GM21528 (cell line): ENCODE data around the gene RAB1B.
"Not testable (repeated sequence)": the region's sequence is repeated elsewhere in the genome, so short reads cannot be mapped to it uniquely, and the experiment has no call there.

Source experiments
- ATAC-seq: cut with Tn5 transposase; IDR thresholded peaks from one replicate; pipeline ENCODE4 v1.9.1; 2021; ENCODE audit warnings: mild to moderate bottlenecking, moderate library complexity; ENCODE audit not compliant: unreplicated experiment, low FRiP score

Gene RAB1B

DNA sequence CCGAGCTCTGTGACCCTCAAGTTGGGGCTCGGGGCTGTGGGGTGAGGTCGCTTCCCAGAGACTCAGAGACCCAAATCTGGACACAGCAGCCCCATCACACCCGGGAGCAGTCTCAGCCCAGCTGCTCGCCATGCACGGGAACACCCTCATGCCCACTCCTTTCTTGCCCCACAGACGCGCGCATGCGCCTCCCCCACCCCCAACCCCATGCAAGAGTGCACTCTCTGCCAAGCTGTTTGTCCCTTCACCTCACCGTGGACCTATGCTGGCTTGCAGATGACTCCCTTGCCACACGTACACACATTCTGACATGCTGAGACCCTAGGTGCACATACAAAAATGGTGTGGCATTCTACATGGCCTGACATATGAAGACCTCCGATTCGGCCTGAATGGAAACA, 48.9 kb downstream of the RAB1B start:
- no peak for ATAC-seq

DNA sequence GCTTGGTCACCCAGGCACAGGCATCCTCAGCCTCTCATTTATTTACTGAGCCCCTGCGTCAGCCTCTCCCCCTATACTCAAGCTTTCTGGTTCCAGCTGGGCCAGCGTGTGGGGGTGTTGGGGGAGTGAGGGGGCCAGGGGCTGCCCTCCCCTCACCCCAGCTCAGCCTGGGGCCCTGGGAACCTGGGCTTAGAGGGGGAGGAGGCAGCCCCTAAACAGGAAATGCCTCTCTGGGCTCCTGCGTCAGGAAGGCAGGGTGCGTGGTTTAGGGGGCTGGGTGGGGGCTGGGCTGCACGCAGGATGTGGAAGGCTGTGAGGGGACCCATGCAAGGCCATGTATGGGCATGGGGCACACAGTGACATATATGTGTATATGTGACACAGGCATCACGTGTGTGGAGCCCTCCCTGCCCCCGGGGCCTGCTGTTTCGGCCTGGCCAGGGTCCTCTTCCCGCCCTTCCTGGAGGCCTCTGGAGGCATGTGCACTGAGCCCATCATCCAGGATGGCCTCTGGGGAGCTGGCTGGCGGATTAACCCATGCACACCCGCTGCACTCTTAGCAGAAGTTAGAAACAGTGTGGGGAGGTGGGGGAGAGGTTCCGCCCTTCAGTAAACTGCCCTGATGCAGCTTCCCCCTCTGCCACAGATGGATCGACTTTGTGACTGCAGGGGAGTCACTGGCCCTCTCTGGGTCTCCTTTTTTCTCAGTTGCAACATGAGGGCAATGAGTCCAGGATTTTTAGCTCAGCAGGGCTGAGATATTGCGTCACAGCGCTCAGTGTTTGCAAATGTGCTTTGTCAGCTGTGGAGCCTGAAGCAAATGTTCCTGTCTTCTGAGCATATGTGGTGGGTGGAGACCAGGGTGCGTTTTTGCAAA, 49.5 kb downstream of the RAB1B start:
- no peak for ATAC-seq

DNA sequence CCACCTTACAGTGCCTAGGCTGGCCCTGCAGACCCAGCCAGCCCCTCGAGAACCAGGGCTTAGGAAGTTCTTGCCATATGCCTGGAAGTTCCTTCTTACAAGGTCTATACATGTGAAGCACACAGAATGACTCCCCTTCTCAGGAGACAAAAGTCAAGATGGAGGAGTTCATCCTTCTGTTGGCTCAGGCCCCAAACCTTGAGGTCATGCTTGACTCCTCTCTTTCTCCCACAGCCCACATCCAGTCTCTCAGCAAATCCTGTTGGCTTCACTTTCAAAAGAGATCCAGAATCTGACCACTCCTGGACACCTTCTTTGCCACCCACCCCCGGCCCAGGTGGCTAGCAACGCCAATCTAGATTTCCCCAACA, 50.1 kb downstream of the RAB1B start:
- no peak for ATAC-seq

- ATAC-seq: not testable (repeated sequence)
Observed at GRCh38 chr11:66320289-66320688, 51.9 kb downstream of the RAB1B start.

DNA sequence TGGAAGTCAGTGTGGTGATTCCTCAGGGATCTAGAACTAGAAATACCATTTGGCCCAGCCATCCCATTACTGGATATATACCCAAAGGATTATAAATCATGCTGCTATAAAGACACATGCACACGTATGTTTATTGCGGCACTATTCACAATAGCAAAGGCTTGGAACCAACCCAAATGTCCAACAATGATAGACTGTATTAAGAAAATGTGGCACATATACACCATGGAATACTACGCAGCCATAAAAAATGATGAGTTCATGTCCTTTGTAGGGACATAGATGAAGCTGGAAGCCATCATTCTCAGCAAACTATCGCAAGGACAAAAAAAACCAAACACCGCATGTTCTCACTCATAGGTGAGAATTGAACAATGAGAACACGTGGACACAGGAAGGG, 52.3 kb downstream of the RAB1B start:
- ATAC-seq: not testable (repeated sequence)

GRCh38 chr11:66321606-66322005, 53.2 kb downstream of the RAB1B start:
- ATAC-seq: no peak

DNA sequence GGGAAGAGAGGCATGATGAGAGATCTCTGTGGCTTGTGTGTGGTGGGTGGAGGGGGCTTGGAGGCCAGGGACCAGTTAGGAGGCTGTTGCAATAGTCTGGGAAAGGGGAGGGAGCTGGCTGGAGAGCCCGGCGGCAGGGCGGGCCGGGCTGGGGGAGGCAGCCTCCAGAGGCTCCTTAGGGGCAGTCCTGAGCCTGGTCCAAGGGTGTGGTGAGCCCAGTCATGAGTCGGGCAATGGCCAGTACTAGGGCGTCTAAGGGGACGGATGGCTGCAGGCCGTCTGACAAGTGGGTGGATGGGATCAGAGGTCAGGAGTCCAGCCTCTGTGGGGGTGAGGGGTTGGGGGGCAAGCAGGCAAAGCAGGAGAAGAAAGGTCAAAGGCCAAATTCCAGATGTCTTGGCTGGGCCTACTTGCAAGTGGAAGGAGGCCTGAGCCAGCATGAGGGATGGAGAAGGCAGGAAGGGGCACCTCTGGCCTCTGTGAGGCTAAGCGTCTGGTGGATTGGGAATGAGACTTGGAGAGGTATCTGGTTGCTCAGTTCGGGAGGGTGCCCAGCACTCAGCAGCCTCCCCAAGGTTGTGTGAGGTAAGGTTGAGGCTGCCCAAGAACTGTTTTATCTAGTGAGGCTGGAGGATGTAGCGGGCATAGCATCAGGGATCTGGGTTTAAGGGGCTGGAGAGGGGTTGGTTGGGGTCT, 54.4 kb downstream of the RAB1B start:
- no peak for ATAC-seq

GRCh38 chr11:66323684-66324083, 55.2 kb downstream of the RAB1B start:
- no peak for ATAC-seq

- no peak for ATAC-seq
Observed at GRCh38 chr11:66324664-66325063, 56.2 kb downstream of the RAB1B start.

GRCh38 chr11:66325263-66325671, 56.8 kb downstream of the RAB1B start:
- no peak for ATAC-seq

- ATAC-seq: no peak
Observed at GRCh38 chr11:66326261-66327111, 58.0 kb downstream of the RAB1B start.
